Karpas-422 (cell line): ENCODE results near the gene ZACN. TPM values are rescaled to one million over a fixed set of nuclear protein-coding genes. Genes with fewer than 3 reads are reported as not detected.

Experiments used
- DNase-seq: peaks from one replicate; pipeline ENCODE4 v3.0.0-alpha.2; 2015
- H2AFZ ChIP-seq: fragments of 200-600 bp; sonication (generic); 2 replicates; pipeline ENCODE4 v1.6.1; 2014; ENCODE audit warnings: antibody characterized with exemption, low read length, mixed read lengths
- H3K27ac ChIP-seq: fragments of 200-600 bp; sonication (generic); 2 replicates; pipeline ENCODE4 v1.5.1; 2014; ENCODE audit warnings: mild to moderate bottlenecking, low read length, moderate library complexity
- H3K27me3 ChIP-seq: fragments of 200-600 bp; sonication (generic); 2 replicates; pipeline ENCODE4 v1.6.1; 2014; ENCODE audit warnings: low read length, mixed read lengths
- H3K36me3 ChIP-seq: fragments of 200-600 bp; sonication (generic); 2 replicates; pipeline ENCODE4 v1.6.1; 2014; ENCODE audit warnings: low read length, mixed read lengths; ENCODE audit not compliant: insufficient read depth
- H3K4me1 ChIP-seq: fragments of 200-600 bp; sonication (generic); 2 replicates; pipeline ENCODE4 v1.6.1; 2014; ENCODE audit warnings: mild to moderate bottlenecking, low read length, mixed read lengths
- H3K4me2 ChIP-seq: fragments of 200-600 bp; sonication (generic); 2 replicates; pipeline ENCODE4 v1.6.1; 2014; ENCODE audit warnings: low read length, low read depth, mild to moderate bottlenecking; ENCODE audit not compliant: poor library complexity, severe bottlenecking
- H3K4me3 ChIP-seq: fragments of 200-600 bp; sonication (generic); 2 replicates; pipeline ENCODE4 v1.5.1; 2014; ENCODE audit warnings: mild to moderate bottlenecking, antibody characterized with exemption, low read length, mixed read lengths
- H3K79me2 ChIP-seq: fragments of 200-600 bp; sonication (generic); 2 replicates; pipeline ENCODE4 v1.6.1; 2014; ENCODE audit warnings: mild to moderate bottlenecking, low read length, mixed read lengths
- H3K9ac ChIP-seq: fragments of 200-600 bp; sonication (generic); 2 replicates; pipeline ENCODE4 v1.6.0; 2014; ENCODE audit warnings: low read length
- H3K9me2 ChIP-seq: fragments of 200-600 bp; sonication (generic), shearing (Covaris generic); replicated peaks from 2 replicates; pipeline ENCODE4 v1.6.0; 2014; ENCODE audit warnings: mild to moderate bottlenecking, low read length, moderate library complexity; ENCODE audit not compliant: insufficient read depth
- H3K9me3 ChIP-seq: fragments of 300-700, 200-600 bp; sonication (generic); 2 replicates; pipeline ENCODE4 v1.6.1; 2014; ENCODE audit warnings: low read length, mixed read lengths
- H4K20me1 ChIP-seq: fragments of 200-600 bp; sonication (generic); 2 replicates; pipeline ENCODE4 v1.6.1; 2014; ENCODE audit warnings: mild to moderate bottlenecking, antibody characterized with exemption, low read length, low read depth; ENCODE audit not compliant: insufficient read depth
- total RNA-seq: library from RNA; depleted of rRNA; stranded (reverse); fragments of >200 nt; shearing (Covaris generic); gene quantifications from 2 replicates; pipeline ENCODE4 v1.2.3, GENCODE V29; 2014; ENCODE audit warnings: low replicate concordance; rRNA removed

Gene ZACN
- total RNA-seq: not detected in 2 replicates

GRCh38 chr17:76078860-76079534, at the start of gene ZACN:
TSS of gene ZACN (plus strand) at chr17:76079182. CDS start at chr17:76079265, 83 bp downstream.
- no peak within 1 kb of the TSS for H3K4me2 ChIP-seq
- H4K20me1 ChIP-seq: peaks cover 14% of the 10 kb centered on the region; the same call in 1 of the 2 replicates
- H3K9me3 ChIP-seq: no peaks in the 10 kb centered on the region
- H3K36me3 ChIP-seq: no peaks in the 10 kb centered on the region
- H2AFZ ChIP-seq: no peak within 1 kb of the TSS
- no peak within 1 kb of the TSS for H3K27ac ChIP-seq
- DNase-seq: no peak
- H3K27me3 ChIP-seq: no peaks in the 10 kb centered on the region
- H3K4me1 ChIP-seq: peaks cover 11% of the 10 kb centered on the region
- no peak within 1 kb of the TSS for H3K4me3 ChIP-seq
- H3K79me2 ChIP-seq: no peaks in the 10 kb centered on the region
- H3K9ac ChIP-seq: no peak within 1 kb of the TSS
- H3K9me2 ChIP-seq: no peaks in the 10 kb centered on the region

- Histone ChIP-seq H3K4me3 (no peak overlapping the region), H3K36me3 (no peaks in the 10 kb centered on the region), H3K27ac (no peak overlapping the region), H4K20me1 (no peaks in the 10 kb centered on the region), H2AFZ (no peak overlapping the region), H3K4me2 (no peak overlapping the region), H3K79me2 (no peaks in the 10 kb centered on the region), H3K9me2 (no peaks in the 10 kb centered on the region), H3K9ac (no peak overlapping the region), H3K9me3 (no peaks in the 10 kb centered on the region), H3K4me1 (no peaks in the 10 kb centered on the region), H3K27me3 (no peaks in the 10 kb centered on the region)
- DNase-seq: no peak
Observed at GRCh38 chr17:76032073-76032779, 46.8 kb upstream of the ZACN start.

GRCh38 chr17:76032780-76033108, 46.2 kb upstream of the ZACN start:
- H3K4me3 ChIP-seq: no peak overlapping the region
- no peaks in the 10 kb centered on the region for H3K27me3 ChIP-seq
- H3K9ac ChIP-seq: no peak overlapping the region
- no peaks in the 10 kb centered on the region for H3K9me2 ChIP-seq
- H4K20me1 ChIP-seq: no peaks in the 10 kb centered on the region
- H3K79me2 ChIP-seq: no peaks in the 10 kb centered on the region
- no peaks in the 10 kb centered on the region for H3K9me3 ChIP-seq
- no peak overlapping the region for H3K27ac ChIP-seq
- no peak overlapping the region for H3K4me2 ChIP-seq
- no peaks in the 10 kb centered on the region for H3K36me3 ChIP-seq
- no peaks in the 10 kb centered on the region for H3K4me1 ChIP-seq
- no peak overlapping the region for H2AFZ ChIP-seq
- no peak for DNase-seq

GRCh38 chr17:76033139-76033538, 45.8 kb upstream of the ZACN start:
- H3K4me2 ChIP-seq: no peak overlapping the region
- no peak for DNase-seq

GRCh38 chr17:76034428-76035350, 44.3 kb upstream of the ZACN start:
- no peaks in the 10 kb centered on the region; the same call in 1 of the 2 replicates for H3K36me3 ChIP-seq
- DNase-seq: no peak
- H3K9me3 ChIP-seq: no peaks in the 10 kb centered on the region
- H3K4me1 ChIP-seq: no peaks in the 10 kb centered on the region
- H3K27ac ChIP-seq: no peak overlapping the region
- no peak overlapping the region for H3K4me3 ChIP-seq
- H3K27me3 ChIP-seq: no peaks in the 10 kb centered on the region
- no peak overlapping the region for H2AFZ ChIP-seq
- no peak overlapping the region for H3K4me2 ChIP-seq
- no peaks in the 10 kb centered on the region for H3K79me2 ChIP-seq
- no peaks in the 10 kb centered on the region for H4K20me1 ChIP-seq
- no peaks in the 10 kb centered on the region for H3K9me2 ChIP-seq
- no peak overlapping the region for H3K9ac ChIP-seq

More at GRCh38 chr17:76033139-76033538, 45.8 kb upstream of the ZACN start:
- Histone ChIP-seq H3K27ac (no peak overlapping the region), H4K20me1 (no peaks in the 10 kb centered on the region), H2AFZ (no peak overlapping the region), H3K36me3 (no peaks in the 10 kb centered on the region), H3K9me3 (no peaks in the 10 kb centered on the region), H3K4me3 (no peak overlapping the region), H3K79me2 (no peaks in the 10 kb centered on the region), H3K9ac (no peak overlapping the region), H3K4me1 (no peaks in the 10 kb centered on the region), H3K27me3 (no peaks in the 10 kb centered on the region), H3K9me2 (no peaks in the 10 kb centered on the region)

- Histone ChIP-seq H3K9me3 (no peaks in the 10 kb centered on the region), H3K9ac (no peak overlapping the region), H3K36me3 (no peaks in the 10 kb centered on the region; the same call in 1 of the 2 replicates)
Observed at GRCh38 chr17:76036497-76037261, 42.3 kb upstream of the ZACN start.

GRCh38 chr17:76038050-76038449, 40.9 kb upstream of the ZACN start:
- H3K9me3 ChIP-seq: no peaks in the 10 kb centered on the region
- no peaks in the 10 kb centered on the region for H3K9me2 ChIP-seq
- no peaks in the 10 kb centered on the region for H4K20me1 ChIP-seq
- no peak overlapping the region for H2AFZ ChIP-seq
- H3K4me3 ChIP-seq: no peak overlapping the region
- no peak overlapping the region for H3K27ac ChIP-seq
- H3K36me3 ChIP-seq: no peaks in the 10 kb centered on the region; the same call in 1 of the 2 replicates
- no peaks in the 10 kb centered on the region for H3K4me1 ChIP-seq
- no peaks in the 10 kb centered on the region for H3K27me3 ChIP-seq
- DNase-seq: no peak
- no peak overlapping the region for H3K4me2 ChIP-seq
- H3K79me2 ChIP-seq: no peaks in the 10 kb centered on the region
- no peak overlapping the region for H3K9ac ChIP-seq

More at GRCh38 chr17:76036497-76037261, 42.3 kb upstream of the ZACN start:
- no peaks in the 10 kb centered on the region for H4K20me1 ChIP-seq
- no peak overlapping the region for H3K27ac ChIP-seq
- no peaks in the 10 kb centered on the region for H3K4me1 ChIP-seq
- no peak overlapping the region for H2AFZ ChIP-seq
- DNase-seq: no peak
- no peak overlapping the region for H3K4me2 ChIP-seq
- H3K4me3 ChIP-seq: no peak overlapping the region
- no peaks in the 10 kb centered on the region for H3K9me2 ChIP-seq
- H3K79me2 ChIP-seq: no peaks in the 10 kb centered on the region
- H3K27me3 ChIP-seq: no peaks in the 10 kb centered on the region
